ENCODE data around the gene NRCAM.

NRCAM gene

GRCh38 chr7:108284349-108285002 lies 171.8 kb downstream of the NRCAM start:
- no peak for ATAC-seq
- TF ChIP-seq ISL1 (CRISPR knock-in tag; IDR thresholded peaks at IDR 0.05) (no peak), ARNTL (CRISPR knock-in tag; IDR thresholded peaks at IDR 0.05; ENCODE audit: borderline replicate concordance, low read depth) (no peak), ZNF565 (CRISPR knock-in tag; conservative IDR thresholded peaks at IDR 0.05; ENCODE audit: low read depth) (no peak), ZC3H10 (CRISPR knock-in tag; IDR thresholded peaks at IDR 0.05) (no peak), PPARA (CRISPR knock-in tag; IDR thresholded peaks at IDR 0.05; ENCODE audit: borderline replicate concordance) (no peak)

- no peak for ATAC-seq
- no peak for TF ChIP-seq TCF4 (CRISPR knock-in tag; IDR thresholded peaks at IDR 0.05; ENCODE audit: borderline replicate concordance)
- TF ChIP-seq CSDC2 (CRISPR knock-in tag; IDR thresholded peaks at IDR 0.05), result no peak
- no peak for TF ChIP-seq SNAI2 (CRISPR knock-in tag; IDR thresholded peaks at IDR 0.05)
- no peak for TF ChIP-seq TOX (CRISPR knock-in tag; IDR thresholded peaks at IDR 0.05; ENCODE audit: borderline replicate concordance)
- TF ChIP-seq ARNTL (CRISPR knock-in tag; IDR thresholded peaks at IDR 0.05; ENCODE audit: borderline replicate concordance, low read depth), result no peak
- no peak for TF ChIP-seq GLIS3 (CRISPR knock-in tag; IDR thresholded peaks at IDR 0.05)
- TF ChIP-seq ISL1 (CRISPR knock-in tag; IDR thresholded peaks at IDR 0.05), result no peak; the same call in 1 of the 2 replicates
- no peak for TF ChIP-seq ZNF8 (CRISPR knock-in tag; IDR thresholded peaks at IDR 0.05)
These were observed 173.0 kb downstream of the NRCAM start for GRCh38 chr7:108283252-108283651.

GRCh38 chr7:108282427-108282996 lies 173.7 kb downstream of the NRCAM start:
- no peak for TF ChIP-seq OSR1 (CRISPR knock-in tag; IDR thresholded peaks at IDR 0.05)
- no peak for TF ChIP-seq TOX (CRISPR knock-in tag; IDR thresholded peaks at IDR 0.05; ENCODE audit: borderline replicate concordance)
- no peak for TF ChIP-seq SNAI2 (CRISPR knock-in tag; IDR thresholded peaks at IDR 0.05)
- TF ChIP-seq ARNTL (CRISPR knock-in tag; IDR thresholded peaks at IDR 0.05; ENCODE audit: borderline replicate concordance, low read depth), result no peak
- no peak for TF ChIP-seq PATZ1 (CRISPR knock-in tag; IDR thresholded peaks at IDR 0.05; ENCODE audit: borderline replicate concordance)
- TF ChIP-seq, protein P1, sequence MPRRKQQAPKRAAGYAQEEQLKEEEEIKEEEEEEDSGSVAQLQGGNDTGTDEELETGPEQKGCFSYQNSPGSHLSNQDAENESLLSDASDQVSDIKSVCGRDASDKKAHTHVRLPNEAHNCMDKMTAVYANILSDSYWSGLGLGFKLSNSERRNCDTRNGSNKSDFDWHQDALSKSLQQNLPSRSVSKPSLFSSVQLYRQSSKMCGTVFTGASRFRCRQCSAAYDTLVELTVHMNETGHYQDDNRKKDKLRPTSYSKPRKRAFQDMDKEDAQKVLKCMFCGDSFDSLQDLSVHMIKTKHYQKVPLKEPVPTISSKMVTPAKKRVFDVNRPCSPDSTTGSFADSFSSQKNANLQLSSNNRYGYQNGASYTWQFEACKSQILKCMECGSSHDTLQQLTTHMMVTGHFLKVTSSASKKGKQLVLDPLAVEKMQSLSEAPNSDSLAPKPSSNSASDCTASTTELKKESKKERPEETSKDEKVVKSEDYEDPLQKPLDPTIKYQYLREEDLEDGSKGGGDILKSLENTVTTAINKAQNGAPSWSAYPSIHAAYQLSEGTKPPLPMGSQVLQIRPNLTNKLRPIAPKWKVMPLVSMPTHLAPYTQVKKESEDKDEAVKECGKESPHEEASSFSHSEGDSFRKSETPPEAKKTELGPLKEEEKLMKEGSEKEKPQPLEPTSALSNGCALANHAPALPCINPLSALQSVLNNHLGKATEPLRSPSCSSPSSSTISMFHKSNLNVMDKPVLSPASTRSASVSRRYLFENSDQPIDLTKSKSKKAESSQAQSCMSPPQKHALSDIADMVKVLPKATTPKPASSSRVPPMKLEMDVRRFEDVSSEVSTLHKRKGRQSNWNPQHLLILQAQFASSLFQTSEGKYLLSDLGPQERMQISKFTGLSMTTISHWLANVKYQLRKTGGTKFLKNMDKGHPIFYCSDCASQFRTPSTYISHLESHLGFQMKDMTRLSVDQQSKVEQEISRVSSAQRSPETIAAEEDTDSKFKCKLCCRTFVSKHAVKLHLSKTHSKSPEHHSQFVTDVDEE (CRISPR knock-in tag; IDR thresholded peaks at IDR 0.05), result no peak
- TF ChIP-seq TCF4 (CRISPR knock-in tag; IDR thresholded peaks at IDR 0.05; ENCODE audit: borderline replicate concordance), result no peak
- no peak for TF ChIP-seq ESRRG (CRISPR knock-in tag; IDR thresholded peaks at IDR 0.05)
- TF ChIP-seq CSRNP3 (CRISPR knock-in tag; IDR thresholded peaks at IDR 0.05), result no peak
- no peak for TF ChIP-seq PPARA (CRISPR knock-in tag; IDR thresholded peaks at IDR 0.05; ENCODE audit: borderline replicate concordance)
- TF ChIP-seq GLIS3 (CRISPR knock-in tag; IDR thresholded peaks at IDR 0.05), result no peak
- no peak for TF ChIP-seq ZNF8 (CRISPR knock-in tag; IDR thresholded peaks at IDR 0.05)
- TF ChIP-seq, protein P2, sequence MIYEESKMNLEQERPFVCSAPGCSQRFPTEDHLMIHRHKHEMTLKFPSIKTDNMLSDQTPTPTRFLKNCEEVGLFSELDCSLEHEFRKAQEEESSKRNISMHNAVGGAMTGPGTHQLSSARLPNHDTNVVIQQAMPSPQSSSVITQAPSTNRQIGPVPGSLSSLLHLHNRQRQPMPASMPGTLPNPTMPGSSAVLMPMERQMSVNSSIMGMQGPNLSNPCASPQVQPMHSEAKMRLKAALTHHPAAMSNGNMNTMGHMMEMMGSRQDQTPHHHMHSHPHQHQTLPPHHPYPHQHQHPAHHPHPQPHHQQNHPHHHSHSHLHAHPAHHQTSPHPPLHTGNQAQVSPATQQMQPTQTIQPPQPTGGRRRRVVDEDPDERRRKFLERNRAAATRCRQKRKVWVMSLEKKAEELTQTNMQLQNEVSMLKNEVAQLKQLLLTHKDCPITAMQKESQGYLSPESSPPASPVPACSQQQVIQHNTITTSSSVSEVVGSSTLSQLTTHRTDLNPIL (CRISPR knock-in tag; IDR thresholded peaks at IDR 0.05; ENCODE audit: low read depth), result no peak
- peak; percentile 28; the same call in 1 of the 3 replicates for ATAC-seq

DNA sequence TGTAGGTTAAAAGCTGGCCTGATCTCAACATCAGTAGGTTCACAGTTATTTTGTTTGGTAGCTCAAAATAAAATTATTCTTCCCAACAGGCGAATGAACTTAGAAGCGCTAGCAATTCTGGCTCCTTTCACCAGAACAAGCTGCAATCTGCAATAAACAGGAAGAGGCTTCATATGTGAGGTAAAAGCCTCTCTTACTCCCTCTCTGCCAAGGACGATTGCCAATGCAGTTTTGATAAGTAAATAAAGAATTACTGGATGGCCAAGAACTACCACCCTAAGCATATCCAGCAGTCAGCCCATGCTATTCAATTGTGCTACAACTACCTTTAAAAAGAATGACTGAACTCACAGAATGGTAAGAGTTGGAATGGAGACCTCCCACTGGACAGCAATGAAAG lies 176.1 kb downstream of the NRCAM start:
- no peak for TF ChIP-seq RARB (CRISPR knock-in tag; IDR thresholded peaks at IDR 0.05)
- TF ChIP-seq, protein P2 (CRISPR knock-in tag; IDR thresholded peaks at IDR 0.05; ENCODE audit: low read depth), result no peak
- no peak for TF ChIP-seq ARNTL (CRISPR knock-in tag; IDR thresholded peaks at IDR 0.05; ENCODE audit: borderline replicate concordance, low read depth)
- TF ChIP-seq PATZ1 (CRISPR knock-in tag; IDR thresholded peaks at IDR 0.05; ENCODE audit: borderline replicate concordance), result no peak
- no peak for TF ChIP-seq ZFP3 (CRISPR knock-in tag; IDR thresholded peaks at IDR 0.05)
- TF ChIP-seq PPARA (CRISPR knock-in tag; IDR thresholded peaks at IDR 0.05; ENCODE audit: borderline replicate concordance), result no peak
- no peak for TF ChIP-seq ZNF565 (CRISPR knock-in tag; conservative IDR thresholded peaks at IDR 0.05; ENCODE audit: low read depth)
- TF ChIP-seq OSR1 (CRISPR knock-in tag; IDR thresholded peaks at IDR 0.05), result no peak
- no peak for ATAC-seq
